HFFc6 (cell line): ENCODE measurements around the gene SPATS2L. TPM values are rescaled to one million over a fixed set of nuclear protein-coding genes. Genes with fewer than 3 reads are reported as not detected.
A peak's percentile ranks its signal among the peaks of the same experiment; 100 is the strongest.

Source experiments
- DNase-seq: peaks from one replicate; pipeline ENCODE4 v3.0.0-alpha.2; 2018
- H3K27ac Mint-ChIP-seq: 2 replicates; pipeline ENCODE4 v1.8.0; 2020; ENCODE audit warnings: mild to moderate bottlenecking, mixed read lengths
- H3K27me3 Mint-ChIP-seq: 2 replicates; pipeline ENCODE4 v1.8.0; 2021; ENCODE audit warnings: mild to moderate bottlenecking, moderate library complexity, mixed read lengths; ENCODE audit not compliant: insufficient read depth
- H3K36me3 Mint-ChIP-seq: 2 replicates; pipeline ENCODE4 v1.8.0; 2021; ENCODE audit warnings: low read depth, mixed read lengths
- H3K4me1 Mint-ChIP-seq: 2 replicates; pipeline ENCODE4 v1.8.0; 2020; ENCODE audit warnings: low read depth, mixed read lengths
- H3K4me3 Mint-ChIP-seq: 2 replicates; pipeline ENCODE4 v1.8.0; 2020; ENCODE audit warnings: mild to moderate bottlenecking, moderate library complexity, mixed read lengths
- H3K9me3 Mint-ChIP-seq: 2 replicates; pipeline ENCODE4 v1.8.0; 2020; ENCODE audit warnings: mild to moderate bottlenecking, mixed read lengths
- CTCF ChIP-seq: fragments of 200-600 bp; sonication (generic); IDR thresholded peaks from 2 replicates; pipeline ENCODE4 v1.5.0; 2021; ENCODE audit warnings: antibody characterized with exemption, mild to moderate bottlenecking
- total RNA-seq, 6 experiments: library from RNA; stranded (reverse); fragmentation: NEBNext Ultra II Directional; extraction: Animal tissue kit (Norgen Biotek cat#: 25700); gene quantifications; 2 replicates in 1 of 6; 3 replicates in 5 of 6; pipeline ENCODE4 v1.2.3, GENCODE V29; 2021

SPATS2L gene
- total RNA-seq, 6 experiments from 2014 or later: 146 to 205 (median 198) TPM

- peak overlapping the region; percentile 45; the same call in 1 of the 2 replicates for H3K27ac Mint-ChIP-seq
- no peak overlapping the region for H3K4me3 Mint-ChIP-seq
- no peak for DNase-seq
- H3K36me3 Mint-ChIP-seq: peaks cover 33% of the 10 kb centered on the region
- no peak for TF ChIP-seq CTCF
- H3K27me3 Mint-ChIP-seq: no peaks in the 10 kb centered on the region
- H3K9me3 Mint-ChIP-seq: no peaks in the 10 kb centered on the region
- peaks cover 66% of the 10 kb centered on the region for H3K4me1 Mint-ChIP-seq
Observed at GRCh38 chr2:200382874-200383273, 76.4 kb downstream of the SPATS2L start.

DNA sequence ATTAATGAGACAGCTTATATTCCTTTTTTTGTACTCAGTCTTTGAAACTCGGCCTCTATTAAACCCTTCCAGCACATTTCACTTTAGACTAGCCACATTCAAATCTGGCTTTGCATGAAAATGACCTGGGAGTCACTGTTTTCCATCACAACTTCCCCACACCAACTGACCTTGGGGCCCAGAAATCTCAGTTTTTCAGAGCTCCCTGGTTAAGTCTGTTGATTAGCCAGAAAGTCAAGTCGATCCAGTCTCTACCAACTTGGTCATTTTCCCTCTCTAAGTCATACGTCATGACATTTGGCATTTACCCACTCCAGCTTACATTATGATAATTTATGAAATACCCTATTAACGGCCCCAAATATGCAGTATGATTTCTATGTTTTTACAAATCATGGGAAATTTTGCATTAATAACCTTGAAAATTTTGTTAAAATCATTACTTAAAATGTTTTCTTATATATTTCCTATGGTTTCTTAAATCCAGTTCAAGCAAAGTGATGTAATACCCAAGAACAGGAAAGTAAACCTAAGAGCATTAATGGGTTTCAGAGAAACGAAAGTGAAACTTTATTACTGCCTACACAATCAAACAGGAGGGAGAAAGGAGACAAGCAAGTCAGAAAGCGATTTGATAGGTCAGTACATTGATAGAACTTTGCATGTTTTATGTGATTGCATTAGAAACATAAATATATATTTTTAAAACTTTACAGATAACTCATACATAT lies 77.1 kb downstream of the SPATS2L start:
- Mint-ChIP-seq H3K36me3 (peaks cover 37% of the 10 kb centered on the region), H3K4me3 (peak overlapping the region; percentile 75), H3K27ac (peak overlapping the region; percentile 74), H3K27me3 (no peaks in the 10 kb centered on the region), H3K4me1 (peaks cover 59% of the 10 kb centered on the region), H3K9me3 (no peaks in the 10 kb centered on the region)
- no peak for DNase-seq
- TF ChIP-seq CTCF: no peak

DNA sequence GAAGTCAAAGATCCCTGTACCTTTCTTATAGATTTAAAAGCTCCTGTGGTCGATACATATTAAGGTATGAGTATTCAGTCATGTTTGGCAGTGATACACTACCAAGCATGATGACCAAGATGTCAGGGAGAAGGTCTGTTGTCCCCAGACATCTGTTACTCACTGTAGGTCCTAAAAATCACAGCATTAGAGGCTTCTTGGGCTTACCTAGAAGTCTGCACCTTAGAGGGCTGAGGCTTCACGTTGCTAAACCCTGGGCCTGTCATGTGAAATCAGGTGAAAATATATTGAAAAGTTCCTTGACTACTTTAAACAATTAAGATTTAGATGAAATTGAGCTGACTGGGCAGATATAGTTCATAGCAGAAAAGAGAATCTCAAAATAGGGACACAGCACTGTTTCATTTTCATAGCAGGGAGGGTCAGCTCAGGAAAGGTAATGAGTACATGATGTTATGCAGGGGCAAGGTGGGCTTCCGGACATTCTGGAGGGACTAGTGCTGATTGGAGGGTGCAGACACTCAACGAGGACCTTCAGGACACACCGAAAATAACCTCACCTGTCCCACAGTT lies 78.7 kb downstream of the SPATS2L start:
- H3K27me3 Mint-ChIP-seq: no peaks in the 10 kb centered on the region
- peaks cover 46% of the 10 kb centered on the region for H3K36me3 Mint-ChIP-seq
- TF ChIP-seq CTCF: no peak
- no peak for DNase-seq
- no peak overlapping the region for H3K4me3 Mint-ChIP-seq
- peak overlapping the region; percentile 27 for H3K27ac Mint-ChIP-seq
- no peaks in the 10 kb centered on the region for H3K9me3 Mint-ChIP-seq
- peaks cover 43% of the 10 kb centered on the region for H3K4me1 Mint-ChIP-seq

DNA sequence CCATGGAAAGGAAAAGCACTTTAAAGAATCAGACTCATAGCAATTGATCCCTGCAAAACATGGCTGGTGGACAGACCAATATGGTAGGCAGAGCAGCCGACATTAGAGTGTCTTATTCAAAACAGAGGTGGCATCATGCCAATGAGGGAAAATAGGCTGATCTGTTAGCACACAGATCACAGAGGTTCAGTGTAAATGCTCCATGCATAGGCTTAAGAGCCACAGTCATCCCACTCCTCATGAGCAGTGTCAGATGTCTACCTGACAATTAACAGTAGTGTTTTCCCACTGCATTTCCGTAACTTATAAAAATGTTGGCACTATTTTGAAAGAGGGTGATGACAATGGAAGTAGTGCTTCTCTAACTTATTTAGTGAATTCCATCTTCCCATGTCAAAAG lies 86.7 kb downstream of the SPATS2L start:
- no peak for TF ChIP-seq CTCF
- Mint-ChIP-seq H3K27me3 (no peaks in the 10 kb centered on the region; the same call in 1 of the 2 replicates), H3K4me1 (peaks cover 36% of the 10 kb centered on the region), H3K27ac (no peak overlapping the region), H3K9me3 (no peaks in the 10 kb centered on the region), H3K4me3 (no peak overlapping the region), H3K36me3 (peaks cover 73% of the 10 kb centered on the region)
- no peak for DNase-seq

DNA sequence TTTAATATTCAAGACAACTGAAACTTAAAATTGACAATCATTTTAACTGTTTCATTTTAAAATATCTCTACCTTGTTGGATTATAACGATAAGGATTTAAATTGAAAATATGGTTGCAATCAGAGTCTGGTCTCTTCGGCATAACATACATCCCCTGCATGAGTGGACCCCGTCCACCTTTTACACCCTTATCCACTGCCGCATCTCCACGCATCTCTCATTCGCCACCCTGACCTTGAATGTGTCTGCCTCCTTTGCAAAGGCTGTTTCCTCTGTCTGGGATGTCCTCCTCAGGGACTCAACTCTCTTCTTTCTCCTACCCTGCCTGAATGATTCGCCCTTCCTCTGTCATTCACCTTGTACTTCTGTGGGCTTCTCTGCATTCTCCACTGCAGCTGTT lies 87.6 kb downstream of the SPATS2L start:
- Mint-ChIP-seq H3K9me3 (no peaks in the 10 kb centered on the region), H3K27me3 (no peaks in the 10 kb centered on the region; the same call in 1 of the 2 replicates), H3K36me3 (peaks cover 75% of the 10 kb centered on the region), H3K4me1 (peaks cover 44% of the 10 kb centered on the region), H3K4me3 (no peak overlapping the region), H3K27ac (no peak overlapping the region)
- no peak for DNase-seq
- no peak for TF ChIP-seq CTCF
